ENCODE results near the gene TMED6. TPM values are rescaled to one million over a fixed set of nuclear protein-coding genes. Genes with fewer than 3 reads are reported as not detected.

TMED6 gene
- total and polyA plus RNA-seq, 2 of the 8 experiments (the other 6 are each of a cell fraction or from before 2014, with no cell fraction given), result not detected

- POLR2A ChIA-PET (ENCODE audit: partially characterized antibody), result interaction anchor here (1.3 to 29.8 kb wide), 4 partner anchors 10 to 30 kb away, joined by 3 to 497 read pairs (median 10); partner anchors contain the start of genes COG8, NIP7, PDF and VPS4A
- no peaks in the 10 kb centered on the region; a peak in 1 of 8 replicates for H3K36me3 ChIP-seq (ENCODE audit: control insufficient read depth in 2 of 4, insufficient read depth in 4 of 4, low read length in 3 of 4)
- H3K4me2 ChIP-seq (ENCODE audit: insufficient read depth in 1 of 2, low read depth in 2 of 2, low read length in 2 of 2), result no peak overlapping the region
- no peak overlapping the region for H2AFZ ChIP-seq (ENCODE audit: low read length)
- FAIRE-seq, result no peak
- H2BK5ac ChIP-seq (ENCODE audit: low read depth, low read length), result no peak overlapping the region
- DNase-seq (ENCODE audit: low read depth in 1 of 2, low spot score in 2 of 2), result no peak
- H3K27me3 ChIP-seq (replicated peaks in 1 of 4; ENCODE audit: control insufficient read depth in 3 of 4, extremely low read depth in 1 of 4, insufficient read depth in 3 of 4, low read length in 3 of 4), result no peaks in the 10 kb centered on the region
- H3K18ac ChIP-seq (ENCODE audit: extremely low read depth, low read length), result no peak overlapping the region
- H4K5ac ChIP-seq (ENCODE audit: insufficient read length, low read depth, low read length), result no peak overlapping the region
- H4K8ac ChIP-seq (ENCODE audit: extremely low read depth, insufficient read depth, low read length), result no peak overlapping the region
- no peaks in the 10 kb centered on the region for H3K79me2 ChIP-seq (ENCODE audit: control insufficient read depth in 1 of 2, insufficient read depth in 2 of 2, low read length in 2 of 2)
- no peak overlapping the region for H3K4me3 ChIP-seq (ENCODE audit: extremely low read depth in 1 of 4, insufficient read depth in 2 of 4, low read depth in 3 of 4, low read length in 4 of 4)
- H4K20me1 ChIP-seq (replicated peaks in 1 of 2; ENCODE audit: control insufficient read depth in 1 of 2, insufficient read depth in 2 of 2, low read length in 2 of 2), result no peaks in the 10 kb centered on the region
- no peak overlapping the region for H2AK5ac ChIP-seq (ENCODE audit: low read depth, low read length)
- H3K9me3 ChIP-seq (ENCODE audit: insufficient read depth in 2 of 2, low read depth in 1 of 2, low read length in 1 of 2), result no peaks in the 10 kb centered on the region
- H3K79me1 ChIP-seq (ENCODE audit: low read depth, low read length), result no peaks in the 10 kb centered on the region
- no peak overlapping the region for H4K91ac ChIP-seq (replicated peaks; ENCODE audit: insufficient read length, low read length)
- H3K23me2 ChIP-seq (ENCODE audit: low read depth, low read length), result no peaks in the 10 kb centered on the region
- no peak overlapping the region for H3K56ac ChIP-seq (replicated peaks; ENCODE audit: insufficient read length, low read depth, low read length)
- no peak overlapping the region for H3K14ac ChIP-seq (ENCODE audit: insufficient read length)
- no peak overlapping the region for H2BK15ac ChIP-seq (ENCODE audit: low read length)
- H3K23ac ChIP-seq (ENCODE audit: insufficient read length), result no peak overlapping the region
- no peak overlapping the region for H2BK120ac ChIP-seq (replicated peaks; ENCODE audit: low read depth, low read length)
- no peaks in the 10 kb centered on the region for H3K4me1 ChIP-seq (replicated peaks in 1 of 4; ENCODE audit: control insufficient read depth in 3 of 4, insufficient read depth in 4 of 4, low read length in 3 of 4)
- CTCF ChIA-PET (ENCODE audit: partially characterized antibody), result interaction anchor here (0.6 kb wide), 2 partner anchors 228 to 432 kb away, joined by 3 read pairs; no protein-coding TSS in a partner anchor
- no peak overlapping the region for H3K9ac ChIP-seq (replicated peaks in 1 of 4; ENCODE audit: extremely low read depth in 1 of 4, low read depth in 3 of 4, low read length in 3 of 4)
- WGBS, 2 experiments (ENCODE audit: extremely low coverage in 1 of 2, insufficient coverage in 1 of 2, insufficient read length in 1 of 2, insufficient replicate concordance in 2 of 2, low coverage in 1 of 2, low lambda C conversion rate in 2 of 2, missing lambda C conversion rate in 1 of 2), result 89% methylated on average over 6 of the region's 6 CpGs; no CpG with 5 or more reads in 1 of the 2 experiments
- H2BK20ac ChIP-seq (ENCODE audit: low read length), result no peak overlapping the region
- H2BK12ac ChIP-seq (ENCODE audit: low read depth, low read length), result no peak overlapping the region
- H3K27ac ChIP-seq (ENCODE audit: low read depth, low read length), result no peak overlapping the region
- no peak overlapping the region for H3K4ac ChIP-seq (replicated peaks; ENCODE audit: insufficient read length, low read depth, low read length)
- TF ChIP-seq SP4 (IDR thresholded peaks at IDR 0.05; ENCODE audit: low read length), result no peak
- TF ChIP-seq FOSL1 (IDR thresholded peaks at IDR 0.05; ENCODE audit: insufficient read depth, low read depth, low read length), result no peak
- no peak for TF ChIP-seq ATF2 (IDR thresholded peaks at IDR 0.05; ENCODE audit: low read length)
- TF ChIP-seq CEBPB (IDR thresholded peaks at IDR 0.05; ENCODE audit: low read depth, low read length), result no peak
- TF ChIP-seq SP1 (IDR thresholded peaks at IDR 0.05; ENCODE audit: low read depth, low read length), result no peak
- no peak for TF ChIP-seq POLR2AphosphoS5 (IDR thresholded peaks at IDR 0.05; ENCODE audit: low read depth, low read length)
- TF ChIP-seq KDM4A (IDR thresholded peaks at IDR 0.05; ENCODE audit: low read depth, low read length, severe bottlenecking), result no peak
- TF ChIP-seq ATF3 (IDR thresholded peaks at IDR 0.05; ENCODE audit: insufficient read depth, low read depth, low read length), result no peak
- TF ChIP-seq ASH2L (IDR thresholded peaks at IDR 0.05; ENCODE audit: low read length), result no peak
Observed at GRCh38 chr16:69350536-69351133, 951 bp downstream of the TMED6 start.
